Loucy (cell line): ENCODE data around the gene SLC38A10.

Source experiments
- EZH2phosphoT487 ChIP-seq: fragments of 200-600 bp; IDR thresholded peaks from 2 replicates; pipeline ENCODE4 v1.6.1; 2018; ENCODE audit warnings: antibody characterized with exemption, mild to moderate bottlenecking, moderate library complexity, borderline replicate concordance
- TF ChIP-seq, protein P1 (sequence below): fragments of 200-600 bp; sonication (generic); conservative IDR thresholded peaks from 2 replicates; pipeline ENCODE4 v1.5.1; 2014; ENCODE audit warnings: mild to moderate bottlenecking, antibody characterized with exemption, low read length

DNA sequence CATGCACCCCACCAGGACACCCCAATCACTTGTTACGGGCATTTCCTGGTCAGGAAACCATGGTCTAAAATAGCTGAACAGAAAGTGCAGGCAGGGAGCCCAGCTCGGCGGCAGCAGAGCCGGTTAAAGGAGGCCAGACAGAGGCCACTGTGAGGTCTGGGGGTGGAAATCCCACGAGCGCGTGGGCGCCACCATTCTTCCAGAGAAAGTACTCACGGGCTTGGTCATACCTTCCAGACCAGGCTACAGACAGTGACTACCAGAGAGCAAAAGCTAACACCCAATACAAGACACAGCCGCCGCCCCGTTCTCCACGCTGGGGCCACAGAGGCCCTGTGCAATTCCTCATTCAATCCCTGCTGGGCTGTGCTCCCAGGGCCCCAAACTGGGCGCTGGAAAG, 84.2 kb downstream of the SLC38A10 start:
- TF ChIP-seq, protein P1, sequence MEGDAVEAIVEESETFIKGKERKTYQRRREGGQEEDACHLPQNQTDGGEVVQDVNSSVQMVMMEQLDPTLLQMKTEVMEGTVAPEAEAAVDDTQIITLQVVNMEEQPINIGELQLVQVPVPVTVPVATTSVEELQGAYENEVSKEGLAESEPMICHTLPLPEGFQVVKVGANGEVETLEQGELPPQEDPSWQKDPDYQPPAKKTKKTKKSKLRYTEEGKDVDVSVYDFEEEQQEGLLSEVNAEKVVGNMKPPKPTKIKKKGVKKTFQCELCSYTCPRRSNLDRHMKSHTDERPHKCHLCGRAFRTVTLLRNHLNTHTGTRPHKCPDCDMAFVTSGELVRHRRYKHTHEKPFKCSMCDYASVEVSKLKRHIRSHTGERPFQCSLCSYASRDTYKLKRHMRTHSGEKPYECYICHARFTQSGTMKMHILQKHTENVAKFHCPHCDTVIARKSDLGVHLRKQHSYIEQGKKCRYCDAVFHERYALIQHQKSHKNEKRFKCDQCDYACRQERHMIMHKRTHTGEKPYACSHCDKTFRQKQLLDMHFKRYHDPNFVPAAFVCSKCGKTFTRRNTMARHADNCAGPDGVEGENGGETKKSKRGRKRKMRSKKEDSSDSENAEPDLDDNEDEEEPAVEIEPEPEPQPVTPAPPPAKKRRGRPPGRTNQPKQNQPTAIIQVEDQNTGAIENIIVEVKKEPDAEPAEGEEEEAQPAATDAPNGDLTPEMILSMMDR, result no peak
- TF ChIP-seq EZH2phosphoT487, result no peak
